H9 (cell line): Measurements from ENCODE around the gene POLD3. TPM values are rescaled to one million over a fixed set of nuclear protein-coding genes. Genes with fewer than 3 reads are reported as not detected.

Source experiments
- DNase-seq: peaks from one replicate; pipeline ENCODE4 v3.0.0-alpha.2; 2017
- H2AFZ ChIP-seq: one replicate; pipeline ENCODE4 v1.6.1; 2013; ENCODE audit warnings: mild to moderate bottlenecking, low read length, control low read depth, moderate library complexity
- H2AK5ac ChIP-seq: 2 replicates; pipeline ENCODE4 v1.6.1; 2013; ENCODE audit warnings: low read length, control low read depth, mixed read lengths; ENCODE audit not compliant: insufficient read length
- H2BK120ac ChIP-seq: one replicate; pipeline ENCODE4 v1.6.1; 2013; ENCODE audit warnings: low read depth, mild to moderate bottlenecking, low read length, control low read depth, inconsistent platforms; ENCODE audit not compliant: poor library complexity, severe bottlenecking
- H2BK12ac ChIP-seq: 2 replicates; pipeline ENCODE4 v1.6.1; 2013; ENCODE audit warnings: low read length, control low read depth, mixed read lengths, low read depth; ENCODE audit not compliant: insufficient read length
- H2BK15ac ChIP-seq: 2 replicates; pipeline ENCODE4 v1.6.1; 2013; ENCODE audit warnings: low read depth, low read length, control low read depth
- H2BK20ac ChIP-seq: one replicate; pipeline ENCODE4 v1.6.1; 2013; ENCODE audit warnings: low read depth, mild to moderate bottlenecking, low read length, control low read depth, inconsistent platforms; ENCODE audit not compliant: poor library complexity, severe bottlenecking
- H2BK5ac ChIP-seq: 2 replicates; pipeline ENCODE4 v1.6.1; 2013; ENCODE audit warnings: low read length, control low read depth, mixed read lengths; ENCODE audit not compliant: insufficient read length
- H3K14ac ChIP-seq: 2 replicates; pipeline ENCODE4 v1.6.1; 2013; ENCODE audit warnings: low read length, control low read depth; ENCODE audit not compliant: insufficient read depth
- H3K18ac ChIP-seq: 2 replicates; pipeline ENCODE4 v1.6.1; 2013; ENCODE audit warnings: low read depth, mild to moderate bottlenecking, mixed read lengths, low read length, control low read depth; ENCODE audit not compliant: insufficient read length
- H3K23ac ChIP-seq: 2 replicates; pipeline ENCODE4 v1.6.1; 2013; ENCODE audit warnings: low read length, control low read depth, mixed read lengths, low read depth; ENCODE audit not compliant: insufficient read length
- H3K23me2 ChIP-seq: 2 replicates; pipeline ENCODE4 v1.6.1; 2013; ENCODE audit warnings: low read depth, mild to moderate bottlenecking, mixed read lengths, low read length, control low read depth; ENCODE audit not compliant: insufficient read length, poor library complexity, severe bottlenecking
- H3K27ac ChIP-seq: 2 replicates; pipeline ENCODE4 v1.5.1; 2013; ENCODE audit warnings: low read length, control low read depth, mixed read lengths, low read depth; ENCODE audit not compliant: insufficient read length
- H3K27me3 ChIP-seq: 2 replicates; pipeline ENCODE4 v1.6.1; 2013; ENCODE audit warnings: low read length, control low read depth, inconsistent platforms; ENCODE audit not compliant: insufficient read depth
- H3K4ac ChIP-seq: 2 replicates; pipeline ENCODE4 v1.6.1; 2013; ENCODE audit warnings: low read depth, mild to moderate bottlenecking, control low read depth, inconsistent platforms, low read length, moderate library complexity
- H3K4me1 ChIP-seq: 2 replicates; pipeline ENCODE4 v1.6.1; 2013; ENCODE audit warnings: low read length, control low read depth, inconsistent platforms; ENCODE audit not compliant: insufficient read depth
- H3K4me2 ChIP-seq: 2 replicates; pipeline ENCODE4 v1.6.1; 2013; ENCODE audit warnings: low read length, control low read depth, mixed read lengths; ENCODE audit not compliant: insufficient read length, insufficient read depth
- H3K56ac ChIP-seq: 2 replicates; pipeline ENCODE4 v1.6.1; 2013; ENCODE audit warnings: low read depth, mild to moderate bottlenecking, mixed read lengths, low read length, control low read depth; ENCODE audit not compliant: insufficient read length
- H3K79me1 ChIP-seq: 2 replicates; pipeline ENCODE4 v1.6.1; 2013; ENCODE audit warnings: low read depth, mild to moderate bottlenecking, moderate library complexity, low read length, control low read depth, inconsistent platforms; ENCODE audit not compliant: insufficient read depth, poor library complexity, severe bottlenecking
- H3K79me2 ChIP-seq: 2 replicates; pipeline ENCODE4 v1.6.1; 2013; ENCODE audit warnings: low read length, control low read depth, inconsistent platforms; ENCODE audit not compliant: insufficient read depth
- H3K9ac ChIP-seq: 2 replicates; pipeline ENCODE4 v1.6.1; 2013; ENCODE audit warnings: low read length, control low read depth, mixed read lengths; ENCODE audit not compliant: insufficient read length; ENCODE audit errors: extremely low read depth
- H3K9me3 ChIP-seq: one replicate; pipeline ENCODE4 v1.6.1; 2013; ENCODE audit warnings: low read depth, low read length, inconsistent platforms; ENCODE audit not compliant: control insufficient read depth
- H3T11ph ChIP-seq: one replicate; pipeline ENCODE4 v1.6.1; 2013; ENCODE audit warnings: mild to moderate bottlenecking, low read length, control low read depth, inconsistent platforms
- H4K20me1 ChIP-seq: one replicate; pipeline ENCODE4 v1.6.1; 2013; ENCODE audit not compliant: control insufficient read depth, insufficient read length, insufficient read depth
- H4K5ac ChIP-seq: 2 replicates; pipeline ENCODE4 v1.6.1; 2013; ENCODE audit warnings: low read depth, mild to moderate bottlenecking, mixed read lengths, low read length, control low read depth; ENCODE audit not compliant: insufficient read length
- H4K8ac ChIP-seq: replicated peaks from 2 replicates; pipeline ENCODE4 v1.6.1; 2013; ENCODE audit warnings: low read length, control low read depth, mixed read lengths, low read depth; ENCODE audit not compliant: insufficient read length
- H4K91ac ChIP-seq: 2 replicates; pipeline ENCODE4 v1.6.1; 2013; ENCODE audit warnings: low read depth, mild to moderate bottlenecking, moderate library complexity, mixed read lengths, low read length, control low read depth; ENCODE audit not compliant: insufficient read length
- H3K27ac Mint-ChIP-seq, 3 experiments: 2 replicates in 2 of 3; 3 replicates in 1 of 3; pipeline ENCODE4 v1.8.0; 2020 to 2021; ENCODE audit warnings: mixed read lengths in 3 of 3, mild to moderate bottlenecking in 1 of 3, moderate library complexity in 1 of 3
- H3K27me3 Mint-ChIP-seq: 2 replicates; pipeline ENCODE4 v1.8.0; 2021; ENCODE audit warnings: low read depth, mild to moderate bottlenecking, moderate library complexity, mixed read lengths
- H3K36me3 Mint-ChIP-seq, 3 experiments: 2 replicates in 2 of 3; 3 replicates in 1 of 3; pipeline ENCODE4 v1.8.0; 2020 to 2021; ENCODE audit warnings: low read depth in 3 of 3, mixed read lengths in 3 of 3; ENCODE audit not compliant: insufficient read depth in 1 of 3
- H3K4me1 Mint-ChIP-seq, 2 experiments: 2 replicates each; pipeline ENCODE4 v1.8.0; 2020; ENCODE audit warnings: mixed read lengths in 2 of 2
- H3K4me3 Mint-ChIP-seq, 2 experiments: 2 replicates in 1 of 2; 3 replicates in 1 of 2; pipeline ENCODE4 v1.8.0; 2020 to 2021; ENCODE audit warnings: mild to moderate bottlenecking in 2 of 2, mixed read lengths in 2 of 2, moderate library complexity in 1 of 2
- H3K9me3 Mint-ChIP-seq, 2 experiments: 2 replicates in 1 of 2; 3 replicates in 1 of 2; pipeline ENCODE4 v1.8.0; 2020; ENCODE audit warnings: mild to moderate bottlenecking in 2 of 2, mixed read lengths in 2 of 2, moderate library complexity in 1 of 2
- CTCF ChIP-seq: fragments of 200-600 bp; sonication (generic); conservative IDR thresholded peaks from 3 replicates; pipeline ENCODE4 v1.8.0; 2021; ENCODE audit warnings: antibody characterized with exemption, mild to moderate bottlenecking
- WGBS: extraction: QIAGEN DNeasy Blood & Tissue Kit; methylation state at CpG from one replicate; pipeline ENCODE4 v1.1.7; 2013; ENCODE audit warnings: missing lambda C conversion rate, low lambda C conversion rate, mixed read lengths; ENCODE audit not compliant: insufficient read length; ENCODE audit errors: extremely low coverage; 5-methylcytosine and 5-hydroxymethylcytosine counted together
- total RNA-seq: library from RNA; stranded (reverse); gene quantifications from 2 replicates; pipeline ENCODE4 v1.2.1, GENCODE V29; 2021

The POLD3 gene
- total RNA-seq, 1 experiment from 2014 or later: 34.1 TPM

- no peak overlapping the region for H2AFZ ChIP-seq
- H4K5ac ChIP-seq: no peak overlapping the region
- no peaks in the 10 kb centered on the region for H3K79me2 ChIP-seq
- H3K23me2 ChIP-seq: no peaks in the 10 kb centered on the region
- no peak overlapping the region for H2BK120ac ChIP-seq
- H2BK20ac ChIP-seq: no peak overlapping the region
- H3K27ac ChIP-seq: no peak overlapping the region
- no peak overlapping the region for H4K91ac ChIP-seq
- H3K9me3 Mint-ChIP-seq: peaks cover 3% of the 10 kb centered on the region in 2 experiments; a peak in 3 of 5 replicates
- H3T11ph ChIP-seq: no peak overlapping the region
- no peak overlapping the region for H3K14ac ChIP-seq
- no peak for TF ChIP-seq CTCF
- H3K79me1 ChIP-seq: no peaks in the 10 kb centered on the region
- H3K4me1 Mint-ChIP-seq: peaks cover 4 to 10% of the 10 kb centered on the region in 2 experiments
- no peaks in the 10 kb centered on the region for H3K9me3 ChIP-seq
- H3K27ac Mint-ChIP-seq: no peak overlapping the region
- no peak overlapping the region for H4K8ac ChIP-seq
- no peaks in the 10 kb centered on the region for H3K27me3 ChIP-seq
- H3K4me3 Mint-ChIP-seq: no peak overlapping the region
- no peak overlapping the region for H3K4me2 ChIP-seq
- no peak overlapping the region for H3K9ac ChIP-seq
- peaks cover 0 to 4% (median 2%) of the 10 kb centered on the region in 3 experiments; a peak in 5 of 7 replicates for H3K36me3 Mint-ChIP-seq
- no peak overlapping the region for H2BK5ac ChIP-seq
- no peak overlapping the region for H2BK15ac ChIP-seq
- no peaks in the 10 kb centered on the region for H4K20me1 ChIP-seq
- H3K23ac ChIP-seq: no peak overlapping the region
- H3K4ac ChIP-seq: no peak overlapping the region
- DNase-seq: peak; percentile 20
- H3K27me3 Mint-ChIP-seq: peaks cover 11% of the 10 kb centered on the region
- H3K18ac ChIP-seq: no peak overlapping the region
- H2AK5ac ChIP-seq: no peak overlapping the region
- WGBS: no CpG with 5 or more reads among the region's 3 CpGs
- no peak overlapping the region for H3K56ac ChIP-seq
- H3K4me1 ChIP-seq: no peaks in the 10 kb centered on the region
- no peak overlapping the region for H2BK12ac ChIP-seq
Measured at GRCh38 chr11:74679513-74679865, 87.1 kb downstream of the POLD3 start.
